GM18519 (cell line): ENCODE results near the gene TKT.

Experiments
- ATAC-seq: cut with Tn5 transposase; IDR thresholded peaks from one replicate; pipeline ENCODE4 v1.9.1; 2021; ENCODE audit warnings: mild to moderate bottlenecking, moderate library complexity; ENCODE audit not compliant: unreplicated experiment, low FRiP score

The TKT gene

GRCh38 chr3:53185761-53186465 is 69.9 kb downstream of the TKT start:
- no peak for ATAC-seq

GRCh38 chr3:53184701-53185100 is 71.1 kb downstream of the TKT start:
- ATAC-seq, result no peak

GRCh38 chr3:53183514-53183913 is 72.3 kb downstream of the TKT start:
- ATAC-seq, result no peak

- no peak for ATAC-seq
Measured at GRCh38 chr3:53182764-53183355, 73.0 kb downstream of the TKT start.

GRCh38 chr3:53181528-53181927 is 74.3 kb downstream of the TKT start:
- ATAC-seq, result no peak

GRCh38 chr3:53181024-53181371 is 74.8 kb downstream of the TKT start:
- ATAC-seq, result no peak

GRCh38 chr3:53180305-53181023 is 75.4 kb downstream of the TKT start:
- peak; percentile 86 for ATAC-seq

GRCh38 chr3:53179580-53179979 is 76.2 kb downstream of the TKT start:
- no peak for ATAC-seq

- no peak for ATAC-seq
Measured at GRCh38 chr3:53178246-53178645, 77.6 kb downstream of the TKT start.

- no peak for ATAC-seq
Measured at GRCh38 chr3:53175613-53176540, 79.9 kb downstream of the TKT start.
